Neutrophil (primary cell): ENCODE measurements around the gene ZNF823.

Source experiments
- H3K27ac ChIP-seq: fragments of 200-600 bp; sonication (generic); 2 replicates; pipeline ENCODE4 v1.5.1; 2016; ENCODE audit warnings: mild to moderate bottlenecking, moderate library complexity
- H3K27me3 ChIP-seq: fragments of 200-600 bp; sonication (generic); 2 replicates; pipeline ENCODE4 v1.6.0; 2016; ENCODE audit warnings: mild to moderate bottlenecking
- H3K36me3 ChIP-seq: fragments of 200-600 bp; sonication (generic); 2 replicates; pipeline ENCODE4 v1.5.1; 2017
- H3K4me1 ChIP-seq, 2 experiments: fragments of 200-600 bp in 1 of 2; sonication (generic) in 1 of 2; 1 replicate in 1 of 2; 2 replicates in 1 of 2; pipeline versions ENCODE4 v1.5.1 to v1.6.1; 2013 to 2016; ENCODE audit warnings: low read depth in 1 of 2, low read length in 1 of 2, mild to moderate bottlenecking in 1 of 2, moderate library complexity in 1 of 2; ENCODE audit not compliant: control insufficient read depth in 1 of 2, insufficient read depth in 1 of 2
- H3K4me3 ChIP-seq, 2 experiments: fragments of 200-600 bp in 1 of 2; sonication (generic) in 1 of 2; 1 replicate in 1 of 2; 2 replicates in 1 of 2; pipeline ENCODE4 v1.5.1; 2013 to 2016; ENCODE audit warnings: low read depth in 1 of 2, low read length in 1 of 2, mild to moderate bottlenecking in 1 of 2, moderate library complexity in 1 of 2
- H3K9me3 ChIP-seq: fragments of 200-600 bp; sonication (generic); 2 replicates; pipeline ENCODE4 v1.5.1; 2016
- TF ChIP-seq, protein P1 (sequence below): fragments of 200-600 bp; sonication (generic); IDR thresholded peaks from 2 replicates; pipeline ENCODE4 v1.5.1; 2016; ENCODE audit warnings: antibody characterized with exemption

Gene ZNF823

DNA sequence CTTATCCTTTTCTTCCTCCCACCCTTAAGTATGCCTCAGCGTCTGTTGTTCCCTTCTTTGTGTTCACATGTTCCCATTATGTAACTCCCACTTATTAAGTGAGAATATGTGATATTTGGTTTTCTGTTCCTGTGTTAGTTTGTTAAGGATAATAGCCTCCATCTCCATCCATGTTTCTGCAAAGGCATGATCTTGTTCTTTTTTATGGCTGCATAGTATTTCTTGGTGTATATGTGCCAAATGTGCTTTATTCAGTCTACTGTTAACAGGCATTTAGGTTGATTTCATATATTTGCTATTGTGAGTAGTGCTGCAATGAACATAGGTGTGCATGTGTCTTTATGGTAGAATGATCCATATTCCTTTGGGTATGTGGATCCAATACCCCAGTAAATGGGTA is 24.9 kb upstream of the ZNF823 start:
- Histone ChIP-seq H3K36me3 (no peaks in the 10 kb centered on the region), H3K27me3 (peaks cover 20% of the 10 kb centered on the region), H3K4me3 (no peak overlapping the region), H3K27ac (no peak overlapping the region), H3K4me1 (peaks cover 13 to 16% of the 10 kb centered on the region in 2 experiments), H3K9me3 (no peaks in the 10 kb centered on the region)
- TF ChIP-seq, protein P1, sequence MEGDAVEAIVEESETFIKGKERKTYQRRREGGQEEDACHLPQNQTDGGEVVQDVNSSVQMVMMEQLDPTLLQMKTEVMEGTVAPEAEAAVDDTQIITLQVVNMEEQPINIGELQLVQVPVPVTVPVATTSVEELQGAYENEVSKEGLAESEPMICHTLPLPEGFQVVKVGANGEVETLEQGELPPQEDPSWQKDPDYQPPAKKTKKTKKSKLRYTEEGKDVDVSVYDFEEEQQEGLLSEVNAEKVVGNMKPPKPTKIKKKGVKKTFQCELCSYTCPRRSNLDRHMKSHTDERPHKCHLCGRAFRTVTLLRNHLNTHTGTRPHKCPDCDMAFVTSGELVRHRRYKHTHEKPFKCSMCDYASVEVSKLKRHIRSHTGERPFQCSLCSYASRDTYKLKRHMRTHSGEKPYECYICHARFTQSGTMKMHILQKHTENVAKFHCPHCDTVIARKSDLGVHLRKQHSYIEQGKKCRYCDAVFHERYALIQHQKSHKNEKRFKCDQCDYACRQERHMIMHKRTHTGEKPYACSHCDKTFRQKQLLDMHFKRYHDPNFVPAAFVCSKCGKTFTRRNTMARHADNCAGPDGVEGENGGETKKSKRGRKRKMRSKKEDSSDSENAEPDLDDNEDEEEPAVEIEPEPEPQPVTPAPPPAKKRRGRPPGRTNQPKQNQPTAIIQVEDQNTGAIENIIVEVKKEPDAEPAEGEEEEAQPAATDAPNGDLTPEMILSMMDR: no peak

DNA sequence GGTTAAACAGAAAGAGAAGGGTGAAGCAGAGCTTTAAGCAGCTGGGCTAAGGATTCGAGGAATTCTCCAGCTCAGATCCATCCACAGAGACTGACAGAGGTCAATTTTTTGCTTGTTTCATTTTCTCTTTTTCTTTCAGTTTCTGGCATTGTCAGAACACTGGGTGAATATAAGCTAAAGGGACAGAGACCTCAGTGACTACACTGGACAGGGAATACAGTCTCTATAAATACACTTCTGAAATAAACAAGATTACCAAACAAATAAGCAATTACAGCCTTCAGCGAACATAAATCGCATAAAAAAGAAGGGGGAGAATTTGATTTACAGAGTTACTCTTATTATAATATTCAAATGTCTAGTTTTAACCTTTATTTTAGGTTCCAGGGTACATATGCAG is 24.4 kb upstream of the ZNF823 start:
- no peaks in the 10 kb centered on the region for H3K36me3 ChIP-seq
- H3K9me3 ChIP-seq: no peaks in the 10 kb centered on the region
- H3K4me3 ChIP-seq: no peak overlapping the region
- no peak overlapping the region for H3K27ac ChIP-seq
- TF ChIP-seq, protein P1: no peak
- peaks cover 20% of the 10 kb centered on the region for H3K27me3 ChIP-seq
- H3K4me1 ChIP-seq: peaks cover 13 to 15% of the 10 kb centered on the region in 2 experiments

DNA sequence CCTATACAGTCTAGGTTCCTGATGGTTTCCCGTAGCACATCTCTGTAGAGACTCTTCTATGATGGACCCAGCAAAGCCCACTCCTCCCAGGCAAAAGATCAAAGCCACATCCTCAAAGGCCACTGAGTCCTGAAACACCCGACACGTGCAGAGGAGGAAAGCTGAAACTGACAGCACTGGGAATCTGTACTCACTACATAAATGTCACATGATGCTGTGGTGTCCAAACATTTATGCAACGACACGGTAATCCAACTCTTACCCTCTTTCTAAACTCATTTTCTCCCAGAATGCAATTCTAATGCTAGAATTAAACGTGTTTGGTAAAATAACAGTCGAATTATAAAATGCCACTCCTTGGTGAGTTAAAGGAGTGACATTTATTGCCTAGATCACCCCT is 21.1 kb upstream of the ZNF823 start:
- no peaks in the 10 kb centered on the region for H3K36me3 ChIP-seq
- no peak overlapping the region for H3K4me3 ChIP-seq
- no peak overlapping the region for H3K27ac ChIP-seq
- TF ChIP-seq, protein P1: no peak
- peaks cover 10% of the 10 kb centered on the region for H3K27me3 ChIP-seq
- H3K4me1 ChIP-seq: no peaks in the 10 kb centered on the region
- H3K9me3 ChIP-seq: peaks cover 24% of the 10 kb centered on the region

DNA sequence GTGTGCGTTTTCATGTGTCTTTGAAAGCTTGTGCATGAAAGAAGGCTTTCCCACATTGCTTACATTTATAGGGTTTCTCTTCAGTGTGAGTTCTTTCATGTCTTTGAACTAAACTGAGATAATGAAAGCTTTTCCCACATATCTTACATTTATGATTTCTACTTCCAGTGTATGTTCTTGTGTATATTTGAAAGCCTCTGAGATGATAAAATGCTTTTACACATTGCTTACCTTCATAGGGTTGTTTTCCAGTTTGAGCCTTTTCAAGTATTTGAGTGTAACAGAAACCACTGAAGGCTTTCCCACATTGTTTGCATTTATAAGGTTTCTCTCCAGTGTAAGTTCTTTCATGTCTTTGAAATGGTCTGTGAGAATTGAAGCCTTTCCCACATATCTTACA is 18.2 kb upstream of the ZNF823 start:
- Histone ChIP-seq H3K9me3 (peaks cover 24% of the 10 kb centered on the region), H3K4me1 (no peaks in the 10 kb centered on the region), H3K4me3 (no peak overlapping the region), H3K27ac (no peak overlapping the region), H3K36me3 (no peaks in the 10 kb centered on the region), H3K27me3 (no peaks in the 10 kb centered on the region)
- TF ChIP-seq, protein P1: no peak

DNA sequence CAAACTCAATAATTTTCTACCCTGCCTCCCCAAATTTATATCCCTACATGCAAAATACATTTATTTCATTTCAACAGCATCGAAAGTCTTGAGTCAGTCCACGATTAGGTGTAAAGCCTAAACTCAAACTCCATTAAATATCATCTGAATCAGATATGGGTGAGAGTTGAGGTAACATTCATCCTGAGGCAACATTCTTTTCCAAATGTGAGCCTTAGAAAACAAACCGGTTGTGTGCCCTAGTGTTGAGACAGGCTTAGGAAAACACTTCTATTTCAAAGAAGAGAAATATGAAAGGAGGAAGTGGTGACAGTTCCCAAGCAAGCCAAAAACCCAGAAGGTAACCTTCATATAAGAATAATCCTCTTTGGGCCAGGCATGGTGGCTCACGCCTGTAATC is 15.9 kb upstream of the ZNF823 start:
- H3K4me1 ChIP-seq: no peaks in the 10 kb centered on the region

More for the DNA sequence above, 15.9 kb upstream of the ZNF823 start:
- Histone ChIP-seq H3K36me3 (no peaks in the 10 kb centered on the region), H3K27me3 (no peaks in the 10 kb centered on the region), H3K9me3 (peaks cover 24% of the 10 kb centered on the region), H3K27ac (no peak overlapping the region), H3K4me3 (no peak overlapping the region)
- TF ChIP-seq, protein P1: no peak
